Effector memory CD4-positive, alpha-beta T cell (primary cell): Measurements from ENCODE around the gene C6orf163.
"Not testable (repeated sequence)": the region's sequence is repeated elsewhere in the genome, so short reads cannot be mapped to it uniquely, and the experiment has no call there.

Experiments
- DNase-seq, 3 donors: peaks; one replicate each; pipeline ENCODE4 v3.0.0-alpha.2; 2020
- H3K27ac ChIP-seq: 2 replicates; pipeline ENCODE4 v1.7.0; 2013; ENCODE audit warnings: mild to moderate bottlenecking, low read length, moderate library complexity; ENCODE audit not compliant: insufficient read depth, poor library complexity, severe bottlenecking
- H3K27me3 ChIP-seq: replicated peaks from 2 replicates; pipeline ENCODE4 v1.7.0; 2013; ENCODE audit warnings: mild to moderate bottlenecking, low read length; ENCODE audit not compliant: insufficient read depth, control insufficient read depth, poor library complexity, severe bottlenecking
- H3K36me3 ChIP-seq: 2 replicates; pipeline ENCODE4 v1.7.0; 2013; ENCODE audit warnings: mild to moderate bottlenecking, low read length, moderate library complexity; ENCODE audit not compliant: control insufficient read depth, insufficient read depth
- H3K4me1 ChIP-seq: 2 replicates; pipeline ENCODE4 v1.7.0; 2013; ENCODE audit warnings: low read length, mild to moderate bottlenecking; ENCODE audit not compliant: control insufficient read depth, insufficient read depth, poor library complexity, severe bottlenecking
- H3K4me3 ChIP-seq: 2 replicates; pipeline ENCODE4 v1.7.0; 2013; ENCODE audit warnings: low read length, low read depth, mild to moderate bottlenecking; ENCODE audit not compliant: insufficient read depth, poor library complexity, severe bottlenecking
- H3K9me3 ChIP-seq: 2 replicates; pipeline ENCODE4 v1.7.0; 2013; ENCODE audit warnings: mild to moderate bottlenecking, low read length, moderate library complexity; ENCODE audit not compliant: control insufficient read depth
- total RNA-seq, 3 donors: gene quantifications; one replicate each; lab custom pipeline; 2026; lab: John Stamatoyannopoulos, UW

Gene C6orf163
- total RNA-seq = 0.86 to 2.5 (median 1.5) reads per million in 3 donors

DNA sequence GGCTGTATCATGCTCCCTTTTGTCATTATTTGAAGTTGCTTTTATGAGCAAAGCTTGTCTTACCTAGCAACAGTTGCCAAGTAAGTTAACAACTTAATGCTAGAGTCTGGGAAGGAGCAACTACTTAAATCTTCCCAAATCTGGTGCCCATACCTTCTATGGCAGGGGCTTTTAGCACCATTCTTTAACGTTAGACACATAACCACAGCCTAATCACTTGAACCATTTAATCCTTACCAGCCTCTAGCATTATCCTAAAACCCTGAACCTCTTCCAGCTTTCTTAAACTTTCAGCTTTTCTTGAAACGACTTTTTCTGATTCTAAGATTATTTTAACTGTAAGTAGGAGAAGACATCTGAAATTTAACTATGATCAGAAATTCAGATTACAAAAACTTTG, at the start of gene C6orf163:
C6orf163 (plus strand) TSS at position 83 of the 400 bp plus-strand sequence; CDS start at position 370, 287 bp downstream.
- Histone ChIP-seq H3K27ac (no peak within 1 kb of the TSS), H3K9me3 (no peaks in the 10 kb centered on the region), H3K4me1 (no peaks in the 10 kb centered on the region), H3K4me3 (no peak within 1 kb of the TSS), H3K36me3 (no peaks in the 10 kb centered on the region), H3K27me3 (no peaks in the 10 kb centered on the region)
- no peak for DNase-seq

DNA sequence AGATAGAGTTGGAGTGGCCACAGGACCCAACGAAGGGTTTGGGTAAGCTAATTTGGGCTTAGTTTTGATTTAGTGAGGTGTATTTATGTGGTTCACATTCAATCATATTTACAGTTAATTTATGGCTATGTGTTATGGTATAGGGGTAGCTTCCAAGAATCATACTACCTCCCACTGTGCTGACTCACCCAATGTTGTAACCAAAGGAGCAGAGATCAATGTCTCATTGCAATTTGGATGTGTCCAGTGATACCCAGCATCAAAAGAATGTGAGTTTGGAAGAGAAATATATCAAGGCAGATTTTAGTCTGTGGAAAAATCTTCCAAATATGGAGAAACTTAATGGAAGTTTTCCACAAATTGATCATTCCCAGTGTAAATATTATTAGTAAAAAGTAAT, 47.5 kb upstream of the C6orf163 start:
- Histone ChIP-seq H3K36me3 (no peaks in the 10 kb centered on the region), H3K9me3 (no peaks in the 10 kb centered on the region), H3K27me3 (no peaks in the 10 kb centered on the region), H3K4me3 (no peak overlapping the region), H3K4me1 (no peaks in the 10 kb centered on the region), H3K27ac (no peak overlapping the region)
- DNase-seq = no peak

DNA sequence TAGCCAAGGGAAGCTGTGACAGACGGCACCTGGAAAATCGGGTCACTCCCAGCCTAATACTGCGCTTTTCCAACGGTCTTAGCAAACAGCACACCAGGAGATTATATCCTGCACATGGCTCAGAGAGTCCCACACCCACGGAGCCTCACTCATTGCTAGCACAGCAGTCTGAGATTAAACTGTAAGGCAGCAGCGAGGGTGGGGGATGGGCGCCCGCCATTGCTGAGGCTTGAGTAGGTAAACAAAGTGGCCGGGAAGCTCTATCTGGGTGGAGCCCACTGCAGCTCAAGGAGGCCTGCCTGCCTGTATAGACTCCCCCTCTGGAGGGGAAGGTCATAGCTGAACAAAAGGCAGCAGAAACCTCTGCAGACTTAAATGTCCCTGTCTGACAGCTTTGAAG, 43.3 kb upstream of the C6orf163 start:
- not testable (repeated sequence) for H3K4me3 ChIP-seq, H3K9me3 ChIP-seq, H3K4me1 ChIP-seq, DNase-seq, H3K27ac ChIP-seq, H3K27me3 ChIP-seq, H3K36me3 ChIP-seq

DNA sequence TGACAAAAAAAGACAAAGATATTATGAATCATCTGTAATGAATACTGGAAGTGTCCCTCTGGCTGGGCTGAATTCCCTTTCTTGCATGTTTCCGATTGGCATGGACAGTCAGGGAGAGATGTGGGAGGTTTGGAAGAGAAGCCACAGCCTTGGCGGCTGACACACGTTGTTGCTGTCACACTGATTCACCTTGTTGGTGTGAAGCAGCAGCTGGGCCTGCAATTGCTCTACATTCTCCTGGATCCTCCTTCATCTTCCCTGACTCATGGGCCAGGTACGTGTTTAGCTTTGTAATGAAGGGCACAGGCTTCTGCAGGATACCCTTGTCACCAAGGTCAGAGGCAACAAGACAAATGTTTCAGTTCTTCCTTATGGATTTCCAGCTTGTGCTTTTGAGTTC, 35.6 kb upstream of the C6orf163 start:
- no peak overlapping the region for H3K27ac ChIP-seq
- H3K4me1 ChIP-seq = no peaks in the 10 kb centered on the region
- DNase-seq = no peak
- no peaks in the 10 kb centered on the region for H3K27me3 ChIP-seq
- H3K9me3 ChIP-seq = no peaks in the 10 kb centered on the region
- H3K36me3 ChIP-seq = no peaks in the 10 kb centered on the region
- no peak overlapping the region for H3K4me3 ChIP-seq

DNA sequence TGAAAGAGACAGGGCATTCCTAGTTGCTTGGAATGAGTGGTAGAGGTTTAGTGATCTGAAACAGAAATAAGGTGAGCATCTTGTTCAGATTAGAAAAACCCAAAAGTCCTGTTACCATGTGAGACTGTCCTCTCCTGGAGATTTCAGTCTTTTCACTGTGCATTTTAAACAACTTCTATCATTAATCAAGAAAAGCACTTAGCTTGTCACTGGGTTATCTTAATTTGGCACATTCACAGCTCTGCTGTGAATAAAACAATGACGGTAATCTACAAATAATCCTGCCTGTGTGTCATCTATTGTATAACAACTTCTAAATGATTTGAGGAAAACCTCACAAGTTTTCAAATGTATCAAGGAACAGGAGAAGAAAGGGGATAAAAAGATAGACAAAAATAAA, 31.8 kb upstream of the C6orf163 start:
- Histone ChIP-seq H3K4me3 (no peak overlapping the region), H3K9me3 (no peaks in the 10 kb centered on the region), H3K27me3 (no peaks in the 10 kb centered on the region), H3K4me1 (no peaks in the 10 kb centered on the region), H3K36me3 (no peaks in the 10 kb centered on the region), H3K27ac (no peak overlapping the region)
- DNase-seq = no peak

DNA sequence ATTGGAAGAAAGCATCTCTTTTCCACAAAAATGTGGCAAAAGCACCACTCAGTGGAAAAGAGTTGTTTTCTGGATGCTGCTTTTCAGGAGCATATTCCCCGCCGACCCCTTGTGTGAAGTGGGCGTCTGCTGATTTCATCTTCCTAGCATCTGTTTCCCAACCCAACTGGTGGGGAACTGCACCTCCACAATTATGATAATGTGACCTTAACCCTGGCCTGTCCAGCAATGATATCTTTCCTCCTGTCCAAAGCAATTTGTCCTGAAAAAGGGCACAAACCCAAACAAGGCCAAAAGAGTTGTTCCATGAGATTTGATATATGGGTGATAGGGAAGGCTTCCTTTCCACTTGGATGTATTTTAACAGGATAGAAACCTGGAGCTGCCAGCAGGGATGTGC, 29.5 kb upstream of the C6orf163 start:
- Histone ChIP-seq H3K27ac (no peak overlapping the region), H3K4me3 (no peak overlapping the region), H3K36me3 (no peaks in the 10 kb centered on the region), H3K9me3 (no peaks in the 10 kb centered on the region), H3K4me1 (no peaks in the 10 kb centered on the region), H3K27me3 (no peaks in the 10 kb centered on the region)
- no peak for DNase-seq

DNA sequence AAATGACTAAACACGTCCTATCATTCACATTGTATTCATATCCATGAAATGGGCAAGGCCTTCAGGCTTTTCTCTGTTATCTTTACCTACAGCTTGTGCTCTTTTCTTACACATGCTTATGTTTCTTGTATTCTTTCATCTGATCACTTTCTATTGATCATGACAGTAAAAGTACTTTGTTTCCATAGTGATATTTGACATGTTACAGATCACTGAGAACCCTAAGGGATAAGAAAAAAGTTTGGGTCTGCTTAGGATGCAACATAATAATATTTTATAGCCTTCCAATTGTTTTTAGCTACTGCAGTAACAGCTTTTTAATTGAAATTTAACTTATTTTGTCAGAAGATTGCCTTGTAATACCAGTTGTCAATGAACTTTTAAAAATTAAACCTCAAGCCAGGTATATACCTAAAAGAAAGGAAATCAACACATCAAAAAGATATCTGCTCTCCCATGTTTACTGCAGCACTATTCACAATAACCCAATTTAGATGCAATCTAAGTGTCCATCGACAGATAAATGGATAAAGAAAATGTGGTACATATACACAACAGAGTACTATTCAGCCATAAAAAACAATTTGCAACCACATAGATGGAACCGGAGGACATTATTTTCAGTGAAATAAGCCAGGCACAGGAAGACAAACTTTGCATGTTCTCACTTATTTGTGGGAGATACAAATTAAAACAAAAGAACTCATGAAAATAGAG, 25.2 kb upstream of the C6orf163 start:
- Histone ChIP-seq H3K36me3 (no peaks in the 10 kb centered on the region), H3K27ac (no peak overlapping the region), H3K4me1 (no peaks in the 10 kb centered on the region), H3K9me3 (no peaks in the 10 kb centered on the region), H3K4me3 (no peak overlapping the region), H3K27me3 (no peaks in the 10 kb centered on the region)
- DNase-seq = no peak

DNA sequence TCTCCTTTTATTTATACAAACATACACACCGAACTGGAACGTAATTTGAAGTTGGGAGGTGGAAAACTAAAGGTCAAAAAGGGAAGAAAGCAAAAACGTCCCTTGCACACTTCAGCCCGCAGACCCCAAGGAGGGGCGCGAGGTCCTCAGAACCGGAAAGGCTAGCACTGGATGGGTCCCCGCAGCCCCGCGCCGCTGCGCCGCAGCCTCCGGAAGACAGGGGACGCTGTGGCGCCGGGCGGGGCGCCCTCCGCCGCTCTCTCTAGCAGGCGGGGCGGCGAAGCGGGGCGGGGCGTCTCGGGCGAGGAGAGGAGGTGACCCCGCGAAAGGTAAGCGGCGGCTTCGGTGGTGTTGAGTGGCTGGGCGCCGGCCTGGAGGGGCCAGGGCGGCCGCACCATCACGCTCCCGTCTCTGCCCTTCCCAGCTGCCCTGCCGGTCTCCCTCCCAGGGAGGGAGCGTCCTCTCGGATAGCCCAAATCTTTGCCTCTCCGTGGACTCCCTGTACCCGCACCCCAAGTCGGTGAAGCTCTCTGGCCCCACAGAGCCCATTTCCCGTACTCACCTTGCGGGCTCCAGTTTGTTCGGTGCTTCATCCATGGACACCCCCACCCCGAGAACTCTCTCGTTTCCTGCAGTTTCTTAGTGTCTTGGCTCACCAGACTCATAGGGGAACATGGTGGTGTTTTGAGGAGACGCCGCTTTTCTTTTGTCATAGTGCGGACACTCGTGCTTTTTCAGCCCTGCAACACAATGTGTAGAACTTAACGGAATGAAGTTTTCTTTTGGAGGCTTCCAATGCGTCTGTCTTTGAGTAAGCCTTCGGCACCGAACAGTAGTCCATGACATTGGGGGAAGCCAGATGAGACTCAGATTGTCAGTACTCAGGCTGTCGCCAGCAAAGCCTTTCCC, 22.1 kb upstream of the C6orf163 start, which contains the start of gene SMIM8:
SMIM8 (plus strand) TSS at position 285 of the 909 bp plus-strand sequence. CDS start 14,444 bp downstream, outside the sequence.
- Histone ChIP-seq H3K36me3 (no peaks in the 10 kb centered on the region), H3K27ac (peak within 1 kb of the TSS; percentile 61), H3K4me3 (peak within 1 kb of the TSS; percentile 100), H3K9me3 (no peaks in the 10 kb centered on the region), H3K27me3 (no peaks in the 10 kb centered on the region), H3K4me1 (no peaks in the 10 kb centered on the region)
- DNase-seq = peak; percentile 62 to 76 (median 66)

DNA sequence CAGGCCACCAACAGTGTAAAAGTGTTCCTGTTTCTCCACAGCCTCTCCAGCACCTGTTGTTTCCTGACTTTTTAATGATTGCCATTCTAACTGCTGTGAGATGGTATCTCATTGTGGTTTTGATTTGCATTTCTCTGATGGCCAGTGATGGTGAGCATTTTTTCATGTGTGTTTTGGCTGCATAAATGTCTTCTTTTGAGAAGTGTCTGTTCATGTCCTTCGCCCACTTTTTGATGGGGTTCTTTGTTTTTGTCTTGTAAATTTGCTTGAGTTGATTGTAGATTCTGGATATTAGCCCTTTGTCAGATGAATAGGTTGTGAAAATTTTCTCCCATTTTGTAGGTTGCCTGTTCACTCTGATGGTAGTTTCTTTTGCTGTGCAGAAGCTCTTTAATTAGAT, 20.7 kb upstream of the C6orf163 start:
- H3K9me3 ChIP-seq, H3K27me3 ChIP-seq, H3K4me1 ChIP-seq, H3K4me3 ChIP-seq, DNase-seq, H3K27ac ChIP-seq, H3K36me3 ChIP-seq: not testable (repeated sequence)

DNA sequence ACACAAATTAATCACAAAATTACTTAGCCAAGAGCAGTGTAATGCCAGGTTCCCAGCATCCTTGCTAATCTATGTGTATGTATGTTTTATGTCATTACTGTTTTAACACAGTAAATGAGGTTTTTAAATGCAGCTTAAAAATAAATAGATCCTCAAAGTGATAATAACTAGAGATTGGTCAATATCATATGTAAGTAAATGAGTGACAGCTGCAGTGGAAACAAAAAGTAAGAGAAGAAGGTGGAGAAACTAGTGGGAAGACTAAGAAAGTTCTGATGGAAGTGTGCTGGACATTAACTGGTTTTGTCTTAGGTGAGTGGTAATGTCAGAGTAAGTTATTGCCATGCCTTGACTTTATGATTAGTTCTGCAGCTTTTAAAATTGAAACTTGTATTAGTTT, 13.7 kb upstream of the C6orf163 start:
- H3K4me1 ChIP-seq = peaks cover 5% of the 10 kb centered on the region
- no peak overlapping the region for H3K27ac ChIP-seq
- DNase-seq = no peak
- no peak overlapping the region for H3K4me3 ChIP-seq
- no peaks in the 10 kb centered on the region for H3K27me3 ChIP-seq
- H3K9me3 ChIP-seq = no peaks in the 10 kb centered on the region
- no peaks in the 10 kb centered on the region for H3K36me3 ChIP-seq
